WTC11 (cell line): ENCODE measurements around the gene WNT3A. TPM values are rescaled to one million over a fixed set of nuclear protein-coding genes. Genes with fewer than 3 reads are reported as not detected.

Experiments used
- ATAC-seq: fragments of 200-7000 bp; cut with Tn5 transposase; 2 replicates; pipeline ENCODE4 v1.10.0; 2021; ENCODE audit warnings: mild to moderate bottlenecking, moderate library complexity
- CTCF ChIA-PET: fragments of 300-600 bp; sonication (Branson Sonifier 250); formaldehyde crosslinking; loops from one replicate; lab custom pipeline; 2021; ENCODE audit warnings: antibody characterized with exemption; lab: Charles Lee
- POLR2A ChIA-PET: fragments of 350-600 bp; sonication (Branson Sonifier 250); formaldehyde crosslinking; loops from one replicate; lab custom pipeline; 2021; ENCODE audit warnings: antibody characterized with exemption; lab: Charles Lee
- DNase-seq: peaks from one replicate; pipeline ENCODE4 v3.0.0; 2021; ENCODE audit warnings: low spot score
- H3K27ac Mint-ChIP-seq: 2 replicates; pipeline ENCODE4 v1.8.0; 2021; ENCODE audit warnings: mixed read lengths
- H3K27me3 Mint-ChIP-seq: 2 replicates; pipeline ENCODE4 v1.8.0; 2021; ENCODE audit warnings: low read depth, mild to moderate bottlenecking, moderate library complexity, mixed read lengths
- H3K36me3 Mint-ChIP-seq: 2 replicates; pipeline ENCODE4 v1.8.0; 2021; ENCODE audit warnings: mixed read lengths
- H3K4me1 Mint-ChIP-seq: 2 replicates; pipeline ENCODE4 v1.8.0; 2022; ENCODE audit warnings: mixed read lengths
- H3K4me3 Mint-ChIP-seq: 2 replicates; pipeline ENCODE4 v1.8.0; 2021; ENCODE audit warnings: mild to moderate bottlenecking, moderate library complexity, mixed read lengths
- H3K9me3 Mint-ChIP-seq: 2 replicates; pipeline ENCODE4 v1.8.0; 2021; ENCODE audit warnings: mixed read lengths
- ARID4B ChIP-seq: sonication (generic); formaldehyde crosslinking; IDR thresholded peaks from 2 replicates; pipeline ENCODE4 v1.8.0; 2023; ENCODE audit warnings: missing genetic modification reagents, mild to moderate bottlenecking, borderline replicate concordance
- CREB1 ChIP-seq: sonication (generic); formaldehyde crosslinking; IDR thresholded peaks from 2 replicates; pipeline ENCODE4 v1.8.0; 2023; ENCODE audit warnings: mild to moderate bottlenecking, missing genetic modification reagents
- ETV6 ChIP-seq: sonication (generic); formaldehyde crosslinking; IDR thresholded peaks from 2 replicates; pipeline ENCODE4 v1.8.1; 2022; ENCODE audit warnings: mild to moderate bottlenecking, missing genetic modification reagents
- GTF2I ChIP-seq: fragments of 250-450 bp; sonication (Bioruptor Pico); conservative IDR thresholded peaks from 2 replicates; pipeline ENCODE4 v1.4.0; 2021; ENCODE audit warnings: mild to moderate bottlenecking
- HMGA2 ChIP-seq: fragments of 250-450 bp; sonication (Bioruptor Pico); IDR thresholded peaks from 2 replicates; pipeline ENCODE4 v1.4.0; 2021; ENCODE audit warnings: mild to moderate bottlenecking, moderate library complexity
- SMAD3 ChIP-seq: sonication (generic); formaldehyde crosslinking; IDR thresholded peaks from 2 replicates; pipeline ENCODE4 v1.8.0; 2022; ENCODE audit warnings: missing genetic modification reagents, mild to moderate bottlenecking, borderline replicate concordance
- STAT6 ChIP-seq: sonication (generic); formaldehyde crosslinking; conservative IDR thresholded peaks from 2 replicates; pipeline ENCODE4 v1.8.1; 2023; ENCODE audit warnings: mild to moderate bottlenecking, low read depth, missing genetic modification reagents, moderate library complexity
- ZNF138 ChIP-seq: sonication (generic); formaldehyde crosslinking; conservative IDR thresholded peaks from 2 replicates; pipeline ENCODE4 v1.8.1; 2022; ENCODE audit warnings: mild to moderate bottlenecking, moderate library complexity, missing genetic modification reagents
- ZNF263 ChIP-seq: sonication (generic); formaldehyde crosslinking; IDR thresholded peaks from 2 replicates; pipeline ENCODE4 v1.8.1; 2022; ENCODE audit warnings: low read depth, mild to moderate bottlenecking, moderate library complexity, missing genetic modification reagents
- ZNF423 ChIP-seq: fragments of 250-450 bp; sonication (Bioruptor Pico); IDR thresholded peaks from 2 replicates; pipeline ENCODE4 v2.1.2; 2022; ENCODE audit warnings: mild to moderate bottlenecking, moderate library complexity
- total RNA-seq: library from RNA; stranded (reverse); gene quantifications from 3 replicates; pipeline ENCODE4 v1.2.3, GENCODE V29; 2021
- TF ChIP-seq, protein P1 (sequence below): fragments of 250-450 bp; sonication (Bioruptor Pico); IDR thresholded peaks from 2 replicates; pipeline ENCODE4 v2.1.2; 2022; ENCODE audit warnings: mild to moderate bottlenecking, moderate library complexity
- TF ChIP-seq, protein P2 (sequence below): sonication (generic); formaldehyde crosslinking; IDR thresholded peaks from 2 replicates; pipeline ENCODE4 v1.8.0; 2022; ENCODE audit warnings: missing genetic modification reagents
- TF ChIP-seq, protein P3 (sequence below): fragments of 250-450 bp; sonication (Bioruptor Pico); IDR thresholded peaks from 2 replicates; pipeline ENCODE4 v1.9.0; 2021; ENCODE audit warnings: mild to moderate bottlenecking
- TF ChIP-seq, protein P4 (sequence below): fragments of 250-450 bp; sonication (Bioruptor Pico); IDR thresholded peaks from 2 replicates; pipeline ENCODE4 v1.8.0; 2021; ENCODE audit warnings: mild to moderate bottlenecking

The WNT3A gene
- total RNA-seq, 1 experiment from 2014 or later, result 0.17 TPM

DNA sequence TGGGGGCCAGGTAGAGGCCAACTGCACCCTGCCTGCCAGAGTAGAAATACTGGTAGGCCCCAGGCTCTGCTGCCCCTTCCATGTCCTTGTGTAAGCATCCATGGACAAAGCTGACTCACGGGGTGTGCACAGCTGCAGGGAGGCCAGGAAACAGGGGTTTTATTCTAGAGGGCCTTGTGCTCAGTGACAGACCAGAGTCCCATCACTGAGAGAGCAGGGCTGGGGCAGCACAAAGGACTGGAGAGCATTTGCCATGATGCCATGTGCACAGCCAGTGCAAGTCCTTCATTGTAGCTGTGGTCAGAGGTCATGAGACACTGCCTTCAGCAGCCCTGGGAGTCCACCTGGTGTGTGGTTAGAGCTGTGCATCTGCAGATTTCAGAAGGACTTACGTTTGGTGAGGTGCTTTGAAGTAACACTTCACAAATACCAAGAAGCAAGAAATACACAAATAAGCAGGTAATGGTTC, 83.8 kb downstream of the WNT3A start:
- peaks cover 33% of the 10 kb centered on the region for H3K36me3 Mint-ChIP-seq
- H3K27me3 Mint-ChIP-seq, result no peaks in the 10 kb centered on the region
- no peak for TF ChIP-seq ETV6
- no peak for TF ChIP-seq SMAD3
- TF ChIP-seq ZNF263 (CRISPR knock-in tag), result no peak
- TF ChIP-seq CREB1 (CRISPR knock-in tag), result no peak
- TF ChIP-seq, protein P1, sequence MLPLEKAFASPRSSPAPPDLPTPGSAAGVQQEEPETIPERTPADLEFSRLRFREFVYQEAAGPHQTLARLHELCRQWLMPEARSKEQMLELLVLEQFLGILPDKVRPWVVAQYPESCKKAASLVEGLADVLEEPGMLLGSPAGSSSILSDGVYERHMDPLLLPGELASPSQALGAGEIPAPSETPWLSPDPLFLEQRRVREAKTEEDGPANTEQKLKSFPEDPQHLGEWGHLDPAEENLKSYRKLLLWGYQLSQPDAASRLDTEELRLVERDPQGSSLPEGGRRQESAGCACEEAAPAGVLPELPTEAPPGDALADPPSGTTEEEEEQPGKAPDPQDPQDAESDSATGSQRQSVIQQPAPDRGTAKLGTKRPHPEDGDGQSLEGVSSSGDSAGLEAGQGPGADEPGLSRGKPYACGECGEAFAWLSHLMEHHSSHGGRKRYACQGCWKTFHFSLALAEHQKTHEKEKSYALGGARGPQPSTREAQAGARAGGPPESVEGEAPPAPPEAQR, result no peak
- TF ChIP-seq, protein P2, sequence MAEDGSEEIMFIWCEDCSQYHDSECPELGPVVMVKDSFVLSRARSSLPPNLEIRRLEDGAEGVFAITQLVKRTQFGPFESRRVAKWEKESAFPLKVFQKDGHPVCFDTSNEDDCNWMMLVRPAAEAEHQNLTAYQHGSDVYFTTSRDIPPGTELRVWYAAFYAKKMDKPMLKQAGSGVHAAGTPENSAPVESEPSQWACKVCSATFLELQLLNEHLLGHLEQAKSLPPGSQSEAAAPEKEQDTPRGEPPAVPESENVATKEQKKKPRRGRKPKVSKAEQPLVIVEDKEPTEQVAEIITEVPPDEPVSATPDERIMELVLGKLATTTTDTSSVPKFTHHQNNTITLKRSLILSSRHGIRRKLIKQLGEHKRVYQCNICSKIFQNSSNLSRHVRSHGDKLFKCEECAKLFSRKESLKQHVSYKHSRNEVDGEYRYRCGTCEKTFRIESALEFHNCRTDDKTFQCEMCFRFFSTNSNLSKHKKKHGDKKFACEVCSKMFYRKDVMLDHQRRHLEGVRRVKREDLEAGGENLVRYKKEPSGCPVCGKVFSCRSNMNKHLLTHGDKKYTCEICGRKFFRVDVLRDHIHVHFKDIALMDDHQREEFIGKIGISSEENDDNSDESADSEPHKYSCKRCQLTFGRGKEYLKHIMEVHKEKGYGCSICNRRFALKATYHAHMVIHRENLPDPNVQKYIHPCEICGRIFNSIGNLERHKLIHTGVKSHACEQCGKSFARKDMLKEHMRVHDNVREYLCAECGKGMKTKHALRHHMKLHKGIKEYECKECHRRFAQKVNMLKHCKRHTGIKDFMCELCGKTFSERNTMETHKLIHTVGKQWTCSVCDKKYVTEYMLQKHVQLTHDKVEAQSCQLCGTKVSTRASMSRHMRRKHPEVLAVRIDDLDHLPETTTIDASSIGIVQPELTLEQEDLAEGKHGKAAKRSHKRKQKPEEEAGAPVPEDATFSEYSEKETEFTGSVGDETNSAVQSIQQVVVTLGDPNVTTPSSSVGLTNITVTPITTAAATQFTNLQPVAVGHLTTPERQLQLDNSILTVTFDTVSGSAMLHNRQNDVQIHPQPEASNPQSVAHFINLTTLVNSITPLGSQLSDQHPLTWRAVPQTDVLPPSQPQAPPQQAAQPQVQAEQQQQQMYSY (CRISPR knock-in tag), result no peak
- no peak for TF ChIP-seq ARID4B (CRISPR knock-in tag)
- TF ChIP-seq, protein P3, sequence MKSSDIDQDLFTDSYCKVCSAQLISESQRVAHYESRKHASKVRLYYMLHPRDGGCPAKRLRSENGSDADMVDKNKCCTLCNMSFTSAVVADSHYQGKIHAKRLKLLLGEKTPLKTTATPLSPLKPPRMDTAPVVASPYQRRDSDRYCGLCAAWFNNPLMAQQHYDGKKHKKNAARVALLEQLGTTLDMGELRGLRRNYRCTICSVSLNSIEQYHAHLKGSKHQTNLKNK (CRISPR knock-in tag), result no peak
- TF ChIP-seq, protein P4, sequence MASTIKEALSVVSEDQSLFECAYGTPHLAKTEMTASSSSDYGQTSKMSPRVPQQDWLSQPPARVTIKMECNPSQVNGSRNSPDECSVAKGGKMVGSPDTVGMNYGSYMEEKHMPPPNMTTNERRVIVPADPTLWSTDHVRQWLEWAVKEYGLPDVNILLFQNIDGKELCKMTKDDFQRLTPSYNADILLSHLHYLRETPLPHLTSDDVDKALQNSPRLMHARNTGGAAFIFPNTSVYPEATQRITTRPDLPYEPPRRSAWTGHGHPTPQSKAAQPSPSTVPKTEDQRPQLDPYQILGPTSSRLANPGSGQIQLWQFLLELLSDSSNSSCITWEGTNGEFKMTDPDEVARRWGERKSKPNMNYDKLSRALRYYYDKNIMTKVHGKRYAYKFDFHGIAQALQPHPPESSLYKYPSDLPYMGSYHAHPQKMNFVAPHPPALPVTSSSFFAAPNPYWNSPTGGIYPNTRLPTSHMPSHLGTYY, result no peak
- TF ChIP-seq ZNF423 (CRISPR knock-in tag), result no peak
- TF ChIP-seq HMGA2 (CRISPR knock-in tag), result no peak
- no peak for TF ChIP-seq STAT6 (CRISPR knock-in tag)
- TF ChIP-seq ZNF138, result no peak
- no peak for TF ChIP-seq GTF2I (CRISPR knock-in tag)
- peaks cover 28% of the 10 kb centered on the region for H3K4me1 Mint-ChIP-seq
- H3K27ac Mint-ChIP-seq, result no peak overlapping the region; the same call in 1 of the 2 replicates
- DNase-seq (no peak), ATAC-seq (no peak)
- POLR2A ChIA-PET, result no interaction called here
- no peak overlapping the region for H3K4me3 Mint-ChIP-seq
- CTCF ChIA-PET, result interaction anchor here (1.1 to 1.3 kb wide), 2 partner anchors 19 to 85 kb away, joined by 3 to 6 read pairs; no protein-coding TSS in a partner anchor
- H3K9me3 Mint-ChIP-seq, result peaks cover 11% of the 10 kb centered on the region
